Measurements from ENCODE around the gene IMPACT.

IMPACT gene

GRCh38 chr18:24426398-24427294, at the start of gene IMPACT:
Gene IMPACT (plus strand): TSS chr18:24426670. CDS start chr18:24426757, 87 bp downstream.
- DNase-seq: peak; percentile 91

GRCh38 chr18:24378598-24378997, 47.9 kb upstream of the IMPACT start:
- DNase-seq: no peak

GRCh38 chr18:24380163-24380747, 46.2 kb upstream of the IMPACT start:
- no peak for DNase-seq

- no peak for DNase-seq
Observed at GRCh38 chr18:24381126-24381525, 45.3 kb upstream of the IMPACT start.

- DNase-seq: no peak
Observed at GRCh38 chr18:24386681-24387080, 39.8 kb upstream of the IMPACT start.

DNA sequence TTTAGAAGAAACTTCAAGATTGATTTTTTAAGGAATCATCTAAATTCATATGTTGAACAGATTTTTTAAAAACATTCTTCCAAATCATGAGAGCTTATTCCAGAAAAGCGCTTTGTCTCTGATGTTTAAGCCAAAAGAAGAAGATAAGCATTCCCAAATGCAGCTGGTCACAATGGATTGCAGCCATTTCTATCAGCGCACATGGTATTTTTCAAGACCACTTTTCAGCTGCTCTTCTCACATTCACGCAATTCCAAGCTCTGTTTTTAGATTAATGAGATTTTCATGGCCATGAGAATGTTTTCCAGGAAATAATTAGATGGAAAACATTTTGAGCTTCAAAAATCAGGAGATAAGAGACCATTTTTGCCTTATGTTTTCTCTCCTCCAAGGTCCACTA, 37.5 kb upstream of the IMPACT start:
- no peak for DNase-seq

DNA sequence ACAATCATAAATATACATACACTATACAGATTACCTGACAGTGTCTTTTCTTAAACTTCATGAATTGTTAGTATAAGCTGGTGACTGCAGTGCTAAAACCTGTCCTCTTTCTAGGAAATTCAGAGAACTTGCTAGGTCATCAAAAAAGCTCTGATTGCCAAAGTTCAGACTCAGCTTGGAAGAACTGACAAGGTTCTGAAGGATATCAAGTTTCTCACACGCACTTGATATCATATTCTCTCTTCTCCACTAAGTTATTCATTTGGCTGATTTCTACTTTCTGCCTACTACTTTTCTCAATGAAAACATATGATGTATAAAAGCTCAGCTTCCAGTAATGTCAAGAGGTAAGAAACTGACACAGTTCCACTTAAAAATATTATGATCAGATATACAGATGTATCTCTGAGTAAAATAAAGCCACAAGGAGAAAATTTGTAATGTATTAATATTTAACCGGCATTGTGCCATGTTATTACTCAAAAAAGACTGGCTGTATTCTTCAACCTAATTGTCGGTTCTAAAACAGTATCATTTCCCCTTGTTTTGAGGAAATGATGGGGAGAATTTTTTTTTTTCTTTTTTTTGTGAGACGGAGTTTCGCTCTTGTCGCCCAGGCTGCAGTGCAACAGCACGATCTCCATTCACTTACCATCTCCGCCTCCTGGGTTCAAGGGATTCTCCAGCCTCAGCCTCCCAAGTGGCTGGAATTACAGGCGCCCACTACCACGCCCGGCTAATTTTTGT, 31.2 kb upstream of the IMPACT start:
- no peak for DNase-seq

- no peak for DNase-seq
Observed at GRCh38 chr18:24396082-24396633, 30.3 kb upstream of the IMPACT start.

DNA sequence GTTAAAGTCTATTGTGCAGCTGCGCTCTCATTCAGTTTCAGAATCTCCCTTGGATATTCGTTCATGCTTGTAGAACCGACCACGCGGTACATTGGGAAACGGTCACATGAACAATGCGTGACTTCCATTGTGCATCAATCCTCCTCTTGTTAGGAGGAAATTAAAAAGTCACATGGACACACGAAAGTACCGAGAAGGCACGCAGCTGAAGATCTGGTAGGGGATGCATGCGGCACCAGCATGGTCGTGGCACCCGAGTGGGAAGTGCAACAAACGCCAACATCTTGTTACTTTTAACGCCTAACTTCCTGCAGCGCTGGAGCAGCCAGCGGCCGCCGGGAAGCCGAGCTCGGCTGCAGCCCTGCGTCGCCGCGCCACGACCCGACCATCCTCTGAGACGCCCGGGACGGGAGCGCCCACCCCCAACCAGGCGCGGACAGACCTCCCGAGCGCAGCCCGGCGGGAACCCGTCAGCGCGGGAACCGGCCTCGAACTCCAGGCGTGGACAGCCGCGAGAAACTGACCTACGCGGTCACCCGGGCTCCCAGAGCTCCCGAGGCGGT, 29.3 kb upstream of the IMPACT start:
- peak; percentile 65 for DNase-seq

DNA sequence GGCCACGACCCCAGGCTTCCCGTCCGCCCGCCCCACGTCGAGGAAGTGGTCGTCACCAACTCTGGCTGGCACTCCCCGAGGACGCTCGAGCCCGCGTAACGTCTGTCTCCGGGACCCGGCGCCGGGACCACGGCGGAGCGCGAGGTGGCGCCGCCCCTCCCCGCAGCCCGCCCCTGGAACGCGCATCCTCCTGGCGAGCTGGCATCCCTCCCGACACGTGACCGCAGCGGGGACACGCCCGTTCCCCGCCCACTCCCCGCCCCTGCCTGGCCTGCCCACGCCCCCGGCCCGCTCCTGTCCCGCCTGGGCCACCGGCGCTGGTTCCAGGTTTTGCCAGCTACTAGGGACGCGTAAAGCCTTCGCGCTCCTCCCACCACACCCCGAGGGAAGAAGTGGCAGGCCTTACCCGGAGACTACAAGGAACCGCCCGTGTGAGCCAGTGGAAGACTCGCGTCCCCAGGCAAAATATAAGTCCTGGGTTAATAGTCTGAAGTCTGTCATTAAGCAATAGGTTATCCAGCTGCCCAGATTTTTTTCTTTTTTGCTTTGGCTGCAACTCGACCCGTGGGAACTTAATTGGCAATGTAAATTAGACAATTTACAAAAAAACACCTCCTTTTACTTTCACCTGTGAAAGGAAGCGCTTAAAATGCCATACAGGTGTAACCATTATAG, 28.6 kb upstream of the IMPACT start, which contains the start of gene OSBPL1A:
TSS of gene OSBPL1A (minus strand) at position 131 of the 675 bp plus-strand sequence. CDS start 20,291 bp downstream, outside the sequence.
- peak; percentile 95 for DNase-seq

- peak; percentile 24 for DNase-seq
Observed at GRCh38 chr18:24398540-24398939, 27.9 kb upstream of the IMPACT start.

- DNase-seq: no peak
Observed at GRCh38 chr18:24400587-24400986, 25.9 kb upstream of the IMPACT start.

DNA sequence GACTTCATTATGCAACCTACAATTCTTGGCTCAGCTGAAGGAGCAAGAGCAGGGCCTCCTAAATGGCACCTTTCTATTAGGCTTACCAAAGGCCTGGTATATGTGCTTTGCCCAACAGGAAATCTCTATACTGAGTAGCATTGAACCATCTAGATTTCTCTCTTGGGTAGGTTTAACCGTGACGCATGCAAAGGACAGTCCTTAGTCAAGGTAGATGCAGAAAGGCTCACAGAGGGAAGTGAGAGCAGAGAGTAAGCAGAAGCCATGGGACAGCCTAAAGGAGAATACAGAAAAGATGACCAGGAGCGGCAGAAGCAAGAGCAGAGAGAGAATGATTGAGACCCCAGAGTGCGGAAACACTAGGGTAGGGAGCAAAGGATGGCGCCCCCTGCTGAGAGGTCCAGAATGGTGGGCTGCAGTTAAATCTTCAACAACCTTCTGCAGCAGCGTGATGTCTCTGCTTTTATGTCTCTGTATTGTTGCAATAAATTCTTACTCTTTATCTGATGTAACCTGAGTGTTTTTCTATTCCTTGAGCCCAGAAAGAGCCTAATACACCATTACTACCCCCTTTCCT, 24.2 kb upstream of the IMPACT start:
- no peak for DNase-seq

DNA sequence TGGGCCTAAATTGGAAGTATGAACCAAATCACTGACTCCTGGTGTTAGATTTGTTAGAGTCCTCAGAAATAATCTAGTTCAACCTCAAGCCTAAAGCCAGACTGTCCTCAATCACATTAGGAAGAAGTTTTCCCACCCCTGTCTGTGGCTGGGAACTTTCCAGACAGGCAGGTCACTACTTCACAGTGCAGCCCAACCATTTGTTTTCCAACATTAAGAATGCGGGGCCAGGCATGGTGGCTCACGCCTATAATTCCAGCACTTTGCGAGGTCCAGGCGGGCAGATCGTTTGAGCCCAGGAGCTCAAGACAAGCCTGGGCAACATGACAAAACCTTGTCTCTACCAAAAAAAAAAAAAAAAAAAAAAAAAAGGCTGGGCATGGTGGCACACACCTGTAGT, 23.4 kb upstream of the IMPACT start:
- no peak for DNase-seq

DNA sequence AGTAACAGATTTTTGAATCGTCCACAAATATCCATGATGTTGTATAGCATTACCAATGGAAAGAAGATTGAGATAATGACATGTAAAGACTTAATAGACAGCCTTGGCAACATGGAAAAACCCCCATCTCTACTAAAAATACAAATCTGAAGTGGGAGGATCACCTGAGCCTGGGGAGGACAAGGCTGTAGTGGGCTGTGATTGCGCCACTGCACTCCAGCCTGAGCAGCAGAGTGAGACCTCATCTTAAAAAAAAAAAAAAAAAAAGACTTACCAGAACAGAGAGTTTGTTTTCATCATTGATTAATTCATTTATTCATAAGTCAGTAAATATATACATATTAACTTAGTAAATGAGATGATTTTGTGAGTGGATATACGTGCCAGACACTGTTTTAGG, 21.9 kb upstream of the IMPACT start:
- DNase-seq: no peak

DNA sequence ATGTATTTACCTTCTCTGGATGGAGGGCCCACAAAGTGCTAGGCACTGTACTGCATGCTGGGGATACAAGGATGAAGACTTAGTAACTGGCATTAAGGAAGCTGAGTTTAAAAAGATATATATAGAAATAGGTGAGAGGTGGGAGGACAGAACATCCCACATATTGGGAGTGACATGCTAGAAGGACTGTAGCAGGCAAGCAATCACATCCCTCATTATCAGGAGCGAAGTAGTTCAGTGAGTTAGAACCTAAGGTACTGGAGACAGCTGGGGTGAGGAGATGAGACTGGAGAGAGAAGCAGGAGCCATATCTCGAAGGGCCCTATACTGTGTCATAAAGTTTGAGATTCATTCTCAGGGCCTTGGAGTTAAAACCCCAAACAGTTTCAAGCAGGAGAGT, 18.0 kb upstream of the IMPACT start:
- DNase-seq: no peak

DNA sequence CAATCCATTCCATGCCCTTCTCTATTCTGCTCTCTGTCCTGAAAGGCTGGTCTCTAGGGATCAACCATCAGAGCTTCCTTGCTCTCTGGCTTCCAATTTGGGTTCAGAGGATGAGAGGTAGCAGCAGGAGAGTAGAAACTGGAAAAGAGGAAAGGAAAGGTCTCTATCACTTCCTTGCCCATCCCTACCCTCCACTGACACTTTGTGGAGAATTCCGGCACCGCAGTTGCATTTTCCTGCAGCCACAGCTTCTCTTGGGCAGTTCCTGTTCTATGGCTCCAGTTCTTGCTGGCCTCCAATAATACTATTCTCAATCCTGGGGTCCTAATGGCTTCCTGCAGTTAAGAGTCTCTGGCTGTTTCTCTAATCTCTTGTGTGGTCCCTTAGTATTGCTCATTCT, 13.3 kb upstream of the IMPACT start:
- DNase-seq: peak; percentile 26

DNA sequence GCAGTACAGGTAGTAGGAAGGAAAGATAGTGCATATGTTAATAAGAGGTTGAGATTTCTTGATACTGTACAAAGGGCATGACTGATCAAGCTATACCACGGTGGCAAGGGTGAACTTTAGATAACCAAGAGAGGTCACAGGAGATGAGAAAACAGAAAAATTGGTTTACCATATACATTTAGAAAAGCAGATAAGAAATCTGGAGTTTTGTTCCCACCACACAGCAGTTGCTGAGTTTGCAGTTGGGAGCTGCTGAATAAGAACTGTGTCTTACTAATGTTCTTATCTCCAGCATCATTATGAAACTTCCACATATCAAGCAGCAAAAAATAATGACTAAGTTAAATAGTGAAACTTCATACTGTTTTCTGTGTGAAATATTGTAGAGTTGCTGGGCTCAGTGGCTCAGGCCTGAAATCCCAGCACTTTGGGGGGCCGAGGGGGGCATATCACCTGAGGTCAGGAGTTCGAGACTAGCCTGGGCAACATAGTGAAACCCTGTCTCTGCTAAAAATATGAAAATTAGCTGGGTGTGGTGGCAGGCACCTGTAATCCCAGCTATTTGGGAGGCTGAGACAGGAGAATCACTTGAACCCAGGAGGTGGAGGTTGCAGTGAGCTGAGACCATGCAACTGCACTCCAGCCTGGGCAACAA, 12.0 kb upstream of the IMPACT start:
- no peak for DNase-seq

DNA sequence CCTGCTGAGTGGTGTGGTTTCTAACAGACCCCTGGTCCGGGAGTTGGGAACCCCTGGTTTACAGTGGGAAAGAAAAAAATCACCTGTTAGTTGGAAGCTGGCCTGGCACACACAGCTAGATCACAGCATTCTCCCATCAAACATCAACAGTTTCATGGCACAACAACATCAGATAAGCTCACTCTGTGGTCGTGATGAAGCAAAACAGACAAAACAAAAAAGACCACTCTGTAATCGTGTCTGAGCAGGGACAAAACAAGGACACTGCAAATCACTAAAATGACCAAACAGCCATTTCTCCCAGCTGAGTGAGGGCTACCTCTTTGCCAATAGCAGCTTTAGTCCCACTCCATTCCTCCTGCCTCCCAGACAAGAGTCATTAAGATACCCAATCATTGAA, 9.0 kb upstream of the IMPACT start:
- DNase-seq: no peak

DNA sequence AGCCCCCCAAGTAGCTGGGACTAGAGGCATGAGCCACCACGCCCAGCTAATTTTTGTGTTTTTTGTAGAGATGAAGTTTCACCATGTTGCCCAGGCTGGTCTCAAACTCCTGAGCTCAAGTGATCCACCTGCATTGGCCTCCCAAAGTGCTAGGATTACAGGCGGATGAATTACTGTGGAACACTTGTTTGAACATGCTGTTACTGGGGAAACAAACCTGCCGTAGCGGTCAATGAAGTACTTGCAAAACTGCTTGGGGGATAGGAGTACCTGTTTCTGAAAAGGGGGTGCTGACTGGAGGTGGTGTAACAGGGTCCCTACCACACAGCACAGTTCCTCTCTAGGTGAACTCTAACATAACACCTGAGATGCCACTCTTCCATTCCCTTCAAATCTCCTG, 5.9 kb upstream of the IMPACT start:
- DNase-seq: no peak

DNA sequence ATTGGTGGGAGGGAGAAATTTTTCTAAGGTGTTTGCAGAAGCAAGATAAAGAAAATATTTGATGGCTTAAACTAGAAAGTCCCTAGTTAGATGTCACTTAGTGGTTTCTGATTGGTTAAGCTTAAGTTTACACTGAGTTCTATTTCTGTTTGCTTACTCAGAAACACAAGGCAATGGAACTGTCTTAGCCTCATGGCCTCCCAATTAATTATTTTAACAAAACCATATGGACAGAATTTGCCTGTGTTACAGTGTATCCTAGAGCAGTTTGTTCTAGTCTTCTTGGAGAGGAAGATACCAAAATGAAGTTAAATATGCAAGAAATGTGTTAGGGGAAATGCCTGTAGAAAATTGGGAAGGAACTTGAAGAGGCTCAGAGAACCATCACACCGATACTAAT, 4.6 kb upstream of the IMPACT start:
- no peak for DNase-seq

GRCh38 chr18:24426073-24426397, 435 bp upstream of the IMPACT start:
- no peak for DNase-seq

Measured in right hindlimb (tissue), 1 donor.